ACC112 (cell line): ENCODE data around the gene TRIM7.

Experiments used
- H2AFZ ChIP-seq: fragments of 200-600 bp; sonication (generic); one replicate; pipeline ENCODE4 v1.6.0; 2017; ENCODE audit warnings: antibody characterized with exemption, low read length; ENCODE audit not compliant: unreplicated experiment
- H3K27ac ChIP-seq: fragments of 200-600 bp; sonication (generic); 2 replicates; pipeline ENCODE4 v1.5.1; 2014; ENCODE audit warnings: low read depth, mild to moderate bottlenecking, antibody characterized with exemption, low read length, moderate library complexity
- H3K27me3 ChIP-seq: fragments of 200-600 bp; sonication (generic); 2 replicates; pipeline ENCODE4 v1.6.1; 2014; ENCODE audit warnings: mild to moderate bottlenecking, antibody characterized with exemption, low read length, moderate library complexity, mixed read lengths; ENCODE audit not compliant: insufficient read depth
- H3K36me3 ChIP-seq: fragments of 200-600 bp; sonication (generic); 2 replicates; pipeline ENCODE4 v1.6.1; 2016; ENCODE audit warnings: mild to moderate bottlenecking, antibody characterized with exemption, low read length, moderate library complexity, mixed read lengths; ENCODE audit not compliant: insufficient read depth
- H3K4me1 ChIP-seq: fragments of 200-600 bp; sonication (generic); one replicate; pipeline ENCODE4 v1.6.1; 2016; ENCODE audit warnings: low read length, mixed read lengths; ENCODE audit not compliant: insufficient read depth, unreplicated experiment, control insufficient read depth
- H3K4me3 ChIP-seq: fragments of 200-600 bp; sonication (generic); 2 replicates; pipeline ENCODE4 v1.5.1; 2014; ENCODE audit warnings: mild to moderate bottlenecking, low read depth, low read length
- H3K79me2 ChIP-seq: fragments of 200-600 bp; sonication (generic); one replicate; pipeline ENCODE4 v1.6.0; 2016; ENCODE audit warnings: low read length; ENCODE audit not compliant: control insufficient read depth, unreplicated experiment, insufficient read depth

Gene TRIM7

GRCh38 chr5:181231432-181231831 is 26.4 kb upstream of the TRIM7 start:
- H3K36me3 ChIP-seq, result peaks cover 12% of the 10 kb centered on the region
- no peak overlapping the region for H2AFZ ChIP-seq
- H3K4me1 ChIP-seq, result no peaks in the 10 kb centered on the region
- peaks cover 2% of the 10 kb centered on the region for H3K79me2 ChIP-seq
- no peaks in the 10 kb centered on the region for H3K27me3 ChIP-seq
- H3K4me3 ChIP-seq, result no peak overlapping the region
- no peak overlapping the region for H3K27ac ChIP-seq

- peaks cover 3% of the 10 kb centered on the region for H3K36me3 ChIP-seq
- H3K79me2 ChIP-seq, result peaks cover 6% of the 10 kb centered on the region
- H3K4me1 ChIP-seq, result peaks cover 3% of the 10 kb centered on the region
- H3K27ac ChIP-seq, result no peak overlapping the region
- no peak overlapping the region for H2AFZ ChIP-seq
- H3K27me3 ChIP-seq, result no peaks in the 10 kb centered on the region
- H3K4me3 ChIP-seq, result no peak overlapping the region
Observed at GRCh38 chr5:181230551-181230950, 25.6 kb upstream of the TRIM7 start.

- Histone ChIP-seq H3K4me1 (peaks cover 8% of the 10 kb centered on the region), H2AFZ (no peak overlapping the region), H3K79me2 (peaks cover 12% of the 10 kb centered on the region), H3K4me3 (no peak overlapping the region), H3K27me3 (no peaks in the 10 kb centered on the region), H3K27ac (no peak overlapping the region), H3K36me3 (no peaks in the 10 kb centered on the region; the same call in 1 of the 2 replicates)
Observed at GRCh38 chr5:181229996-181230395, 25.0 kb upstream of the TRIM7 start.

- Histone ChIP-seq H3K27ac (no peak overlapping the region; the same call in 1 of the 2 replicates), H2AFZ (no peak overlapping the region), H3K36me3 (no peaks in the 10 kb centered on the region), H3K4me1 (peaks cover 15% of the 10 kb centered on the region), H3K79me2 (peaks cover 23% of the 10 kb centered on the region), H3K4me3 (peak overlapping the region; percentile 85), H3K27me3 (no peaks in the 10 kb centered on the region)
Observed at GRCh38 chr5:181224390-181225229, 19.6 kb upstream of the TRIM7 start.

- Histone ChIP-seq H3K27ac (peak overlapping the region; percentile 92), H3K4me3 (peak overlapping the region; percentile 85), H3K36me3 (no peaks in the 10 kb centered on the region), H2AFZ (peak overlapping the region; percentile 27), H3K27me3 (no peaks in the 10 kb centered on the region), H3K79me2 (peaks cover 23% of the 10 kb centered on the region), H3K4me1 (peaks cover 15% of the 10 kb centered on the region)
Observed at GRCh38 chr5:181223729-181224389, 18.9 kb upstream of the TRIM7 start.

GRCh38 chr5:181223058-181223728 is 18.2 kb upstream of the TRIM7 start, which contains the start of gene TRIM41:
TSS of gene TRIM41 (plus strand) at chr5:181223281. CDS start at chr5:181224000, 719 bp downstream.
- Histone ChIP-seq H3K36me3 (no peaks in the 10 kb centered on the region), H3K79me2 (peaks cover 23% of the 10 kb centered on the region), H3K27me3 (no peaks in the 10 kb centered on the region), H3K27ac (peak within 1 kb of the TSS; percentile 92), H3K4me1 (peaks cover 15% of the 10 kb centered on the region), H2AFZ (peak within 1 kb of the TSS; percentile 50), H3K4me3 (peak within 1 kb of the TSS; percentile 85)

GRCh38 chr5:181222630-181223057 is 17.6 kb upstream of the TRIM7 start:
- peaks cover 15% of the 10 kb centered on the region for H3K4me1 ChIP-seq
- peaks cover 23% of the 10 kb centered on the region for H3K79me2 ChIP-seq
- no peaks in the 10 kb centered on the region for H3K27me3 ChIP-seq
- H3K4me3 ChIP-seq, result peak overlapping the region; percentile 85
- H3K27ac ChIP-seq, result peak overlapping the region; percentile 92
- H3K36me3 ChIP-seq, result no peaks in the 10 kb centered on the region
- H2AFZ ChIP-seq, result peak overlapping the region; percentile 50

- H3K27me3 ChIP-seq, result no peaks in the 10 kb centered on the region
- peak overlapping the region; percentile 92 for H3K27ac ChIP-seq
- peak overlapping the region; percentile 50 for H2AFZ ChIP-seq
- peaks cover 23% of the 10 kb centered on the region for H3K79me2 ChIP-seq
- peaks cover 15% of the 10 kb centered on the region for H3K4me1 ChIP-seq
- H3K4me3 ChIP-seq, result peak overlapping the region; percentile 85
- H3K36me3 ChIP-seq, result no peaks in the 10 kb centered on the region
Observed at GRCh38 chr5:181221792-181222629, 17.0 kb upstream of the TRIM7 start.

- Histone ChIP-seq H2AFZ (no peak overlapping the region), H3K27me3 (no peaks in the 10 kb centered on the region), H3K79me2 (peaks cover 20% of the 10 kb centered on the region), H3K27ac (no peak overlapping the region; the same call in 1 of the 2 replicates), H3K36me3 (no peaks in the 10 kb centered on the region), H3K4me3 (no peak overlapping the region), H3K4me1 (peaks cover 15% of the 10 kb centered on the region)
Observed at GRCh38 chr5:181221105-181221791, 16.3 kb upstream of the TRIM7 start.
